Measurements from ENCODE around the gene MSGN1.
A peak's percentile ranks its signal among the peaks of the same experiment; 100 is the strongest.
"Not testable (repeated sequence)": the region's sequence is repeated elsewhere in the genome, so short reads cannot be mapped to it uniquely, and the experiment has no call there.

MSGN1 gene

DNA sequence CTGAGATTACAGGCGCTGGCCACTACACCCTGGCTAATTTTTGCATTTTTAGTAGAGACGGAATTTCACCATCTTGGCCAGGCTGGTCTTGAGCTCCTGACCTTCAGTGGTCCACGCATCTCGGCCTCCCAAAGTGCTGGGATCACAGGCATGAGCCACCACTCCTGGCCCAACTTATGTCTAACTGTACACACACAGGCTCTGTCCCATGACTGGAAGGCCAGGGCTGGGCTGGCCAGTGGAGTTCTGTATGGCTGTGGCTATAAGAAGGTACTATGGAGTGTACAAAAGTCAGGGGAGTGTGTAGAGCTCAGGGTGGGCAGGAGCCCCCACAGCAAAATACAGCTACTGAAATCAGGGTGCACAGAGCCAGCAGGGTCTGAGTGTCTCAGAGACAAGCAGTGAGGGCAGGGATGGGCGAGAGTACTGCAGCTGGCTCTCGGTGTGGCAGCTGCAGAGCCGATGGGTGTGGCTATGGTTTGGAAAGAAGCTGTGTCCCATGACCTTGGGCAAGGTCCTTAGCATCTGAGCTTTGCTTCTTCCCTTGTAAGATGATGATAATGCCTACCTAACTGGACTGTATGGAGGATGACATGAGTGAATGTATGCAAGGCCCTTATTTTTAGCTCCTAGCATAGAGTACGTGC lies 10.4 kb upstream of the MSGN1 start:
- DNase-seq = no peak

DNA sequence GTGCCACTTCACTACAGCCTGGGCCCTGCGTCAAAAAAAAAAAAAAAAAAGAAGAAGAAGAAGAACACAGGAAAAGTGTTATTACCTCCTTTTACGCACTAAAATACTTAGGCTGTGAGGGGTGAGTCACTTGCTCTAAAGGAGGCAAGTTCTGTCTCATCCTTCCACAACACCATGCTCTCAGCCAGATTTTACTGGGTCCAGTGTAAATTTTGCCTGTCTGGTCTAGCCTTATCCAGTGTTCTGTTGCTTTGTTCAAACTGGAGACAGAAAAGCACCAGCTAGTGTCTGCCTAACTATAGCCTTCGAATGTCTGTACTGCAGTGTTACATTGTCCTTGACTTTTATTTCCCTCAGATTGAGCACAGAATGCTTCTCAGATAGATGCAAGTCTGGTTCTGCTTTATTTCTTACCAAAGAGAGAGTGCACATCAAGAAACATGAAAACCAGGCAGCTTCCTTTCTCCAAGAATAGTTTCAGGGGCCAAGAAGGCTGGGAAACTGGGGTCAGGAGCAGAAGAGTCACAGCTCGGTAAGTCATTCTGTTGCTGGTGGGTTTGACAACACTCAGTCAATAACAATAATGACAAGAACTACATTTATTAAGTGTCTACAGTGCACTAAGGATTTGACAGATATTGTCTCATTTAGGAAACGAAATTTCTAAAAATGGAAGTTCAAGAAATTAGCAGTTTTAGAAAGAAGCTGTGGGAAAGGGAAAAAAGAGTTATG lies 3.1 kb upstream of the MSGN1 start:
- peak in 1 of 2 experiments; percentile 28 for DNase-seq

GRCh38 chr2:17813742-17814473 lies 2.4 kb upstream of the MSGN1 start:
- DNase-seq = peak; percentile 61 to 86

GRCh38 chr2:17814601-17815000 lies 1.7 kb upstream of the MSGN1 start:
- DNase-seq = no peak

DNA sequence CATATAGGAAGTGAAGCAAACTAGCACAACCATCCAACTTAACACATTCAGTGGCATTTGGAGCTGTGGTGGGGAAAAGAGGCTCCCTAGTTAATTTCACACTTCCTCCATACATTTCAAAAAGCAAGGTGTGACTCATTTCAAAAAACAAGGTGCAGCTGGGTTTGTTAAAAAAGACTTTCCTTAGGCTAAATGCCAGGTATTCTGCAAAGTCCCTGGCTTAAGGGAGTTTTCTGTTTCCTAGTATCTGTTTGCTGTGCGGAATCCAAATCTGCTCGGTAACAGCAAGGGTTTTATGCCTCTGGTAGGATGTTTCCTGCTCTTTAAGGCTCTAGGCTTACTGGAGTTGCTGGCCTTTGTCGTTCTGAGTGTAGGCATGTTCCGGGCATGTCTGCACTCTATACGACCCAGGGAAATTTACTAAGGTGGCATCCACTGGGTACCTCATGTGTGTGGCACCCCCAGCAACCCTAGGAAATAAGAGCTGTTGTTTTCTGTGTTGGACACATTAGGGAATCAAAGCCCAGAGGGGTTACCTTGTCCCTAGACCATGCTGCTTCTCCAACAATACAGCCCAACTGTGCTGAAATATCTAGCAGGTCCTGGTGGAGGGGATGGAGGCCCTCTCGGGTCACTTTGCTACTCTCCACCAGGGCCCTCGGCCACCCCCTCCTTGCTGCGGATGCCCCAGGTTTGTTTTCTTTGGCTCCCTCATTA lies 634 bp upstream of the MSGN1 start:
- no peak for DNase-seq

GRCh38 chr2:17818235-17818815 lies 2.1 kb downstream of the MSGN1 start:
- DNase-seq = no peak

- peak in 1 of 2 experiments; percentile 31 for DNase-seq
Measured at GRCh38 chr2:17821080-17821479, 4.8 kb downstream of the MSGN1 start.

- DNase-seq = peak in 1 of 2 experiments; percentile 44
Measured at GRCh38 chr2:17821535-17822444, 5.5 kb downstream of the MSGN1 start.

- no peak for DNase-seq
Measured at GRCh38 chr2:17822445-17823117, 6.3 kb downstream of the MSGN1 start.

DNA sequence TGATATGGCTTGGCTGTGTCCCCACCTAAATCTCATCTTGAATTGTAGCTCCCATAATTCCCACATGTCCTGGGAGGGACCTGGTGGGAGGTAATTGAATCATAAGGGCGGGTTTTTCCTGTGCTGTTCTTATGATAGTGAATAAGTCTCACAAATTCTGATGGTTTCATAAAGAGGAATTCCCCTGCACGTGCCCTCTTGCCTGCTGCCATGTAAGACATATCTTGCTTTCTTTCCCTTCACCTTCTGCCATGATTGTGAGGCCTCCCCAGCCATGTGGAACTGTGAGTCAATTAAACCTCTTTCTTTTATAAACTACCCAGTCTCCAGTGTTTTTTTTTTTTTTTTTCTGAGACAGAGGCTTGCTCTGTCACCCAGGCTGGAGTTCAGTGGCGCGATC lies 7.4 kb downstream of the MSGN1 start:
- not testable (repeated sequence) for DNase-seq

GRCh38 chr2:17827316-17827715 lies 11.1 kb downstream of the MSGN1 start:
- DNase-seq = no peak

DNA sequence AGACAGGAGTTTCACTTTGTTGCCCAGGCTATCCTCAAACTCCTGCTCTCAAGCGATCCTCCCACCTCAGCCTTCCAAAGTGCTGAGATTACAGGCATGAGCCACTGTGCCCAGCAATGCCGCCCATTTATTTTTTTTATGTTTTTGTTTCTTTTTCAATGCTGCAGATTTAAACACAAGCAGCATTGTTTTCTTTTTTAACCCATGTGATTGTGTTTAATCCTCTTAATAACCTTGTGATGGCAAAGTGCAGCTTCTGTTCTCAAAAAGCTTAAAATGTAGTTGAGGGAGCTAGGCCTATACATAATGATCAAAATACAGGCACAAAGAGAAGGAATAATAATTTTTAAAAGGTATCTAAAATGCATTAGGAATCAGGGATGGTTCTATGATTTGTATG lies 11.5 kb downstream of the MSGN1 start:
- DNase-seq = no peak

- DNase-seq = no peak
Measured at GRCh38 chr2:17830053-17831034, 14.1 kb downstream of the MSGN1 start.

- DNase-seq = no peak
Measured at GRCh38 chr2:17835516-17835915, 19.3 kb downstream of the MSGN1 start.

- DNase-seq = no peak
Measured at GRCh38 chr2:17839959-17840358, 23.7 kb downstream of the MSGN1 start.

DNA sequence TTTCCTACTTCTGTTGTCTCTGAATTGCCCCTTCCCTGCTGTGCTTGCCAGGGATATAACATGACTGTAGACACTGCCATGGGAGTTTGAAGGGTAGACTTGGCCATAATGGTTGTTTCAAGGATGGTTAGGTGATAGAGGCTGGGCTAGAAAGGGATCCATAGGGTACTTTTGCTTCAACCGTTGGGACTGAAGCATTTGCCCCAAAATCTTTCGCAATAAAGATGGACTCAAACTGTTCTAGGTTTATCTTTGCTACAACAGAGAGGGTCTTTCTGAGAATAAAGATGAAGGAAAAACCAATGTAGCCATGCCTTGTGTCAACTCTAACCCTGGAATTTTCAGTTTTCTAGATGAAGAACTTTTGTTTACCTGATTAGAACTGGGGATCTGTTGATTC lies 27.2 kb downstream of the MSGN1 start:
- no peak for DNase-seq

- no peak for DNase-seq
Measured at GRCh38 chr2:17845806-17846205, 29.5 kb downstream of the MSGN1 start.

- no peak for DNase-seq
Measured at GRCh38 chr2:17846676-17847075, 30.4 kb downstream of the MSGN1 start.

GRCh38 chr2:17847236-17847635 lies 31.0 kb downstream of the MSGN1 start:
- no peak for DNase-seq

DNA sequence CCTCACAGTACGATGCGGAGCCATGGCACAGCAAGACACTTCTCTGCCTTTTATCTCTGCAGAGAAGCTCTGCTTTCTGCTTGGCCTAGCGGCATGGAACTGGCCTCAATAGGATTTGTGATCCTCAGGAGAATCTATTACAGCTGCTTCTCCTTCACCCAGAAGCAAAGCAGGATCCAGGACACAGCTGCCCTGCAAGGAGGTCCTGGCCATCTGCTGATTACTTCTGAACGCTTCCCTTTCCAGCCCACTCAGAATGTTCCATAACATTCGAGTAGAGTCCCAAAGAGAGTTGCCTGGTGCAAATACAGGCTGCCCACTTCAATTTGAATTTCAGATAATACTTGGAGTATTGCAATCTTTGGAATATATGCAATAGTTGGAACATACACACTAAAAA lies 33.0 kb downstream of the MSGN1 start:
- no peak for DNase-seq
